GM12801 (cell line): Measurements from ENCODE around the gene CHST8.

Experiments
- CTCF ChIP-seq: IDR thresholded peaks from one replicate; pipeline ENCODE4 v1.5.1; 2011; ENCODE audit warnings: control low read depth; ENCODE audit not compliant: insufficient read length; ENCODE audit errors: extremely low read depth

Gene CHST8

DNA sequence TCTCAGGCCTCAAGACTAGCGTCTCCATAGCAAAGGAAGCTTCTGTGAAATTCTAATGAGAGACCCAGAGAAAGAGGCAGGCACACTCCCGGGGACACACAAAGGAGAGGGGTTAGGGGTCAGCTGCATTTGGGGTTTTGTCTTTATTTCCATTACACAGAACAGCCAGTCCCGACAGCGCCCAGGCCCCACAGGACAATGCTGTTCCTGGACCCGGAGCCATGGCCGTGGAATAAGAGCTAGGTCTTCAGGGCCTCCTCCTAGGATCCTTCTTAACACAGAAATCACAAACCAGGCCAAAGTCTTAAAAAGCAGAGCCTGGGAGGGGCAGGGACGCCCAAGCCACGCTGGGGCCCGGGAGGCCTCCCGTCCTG is 197.7 kb downstream of the CHST8 start:
- no peak for TF ChIP-seq CTCF

GRCh38 chr19:33819880-33820781 is 198.4 kb downstream of the CHST8 start:
- no peak for TF ChIP-seq CTCF

DNA sequence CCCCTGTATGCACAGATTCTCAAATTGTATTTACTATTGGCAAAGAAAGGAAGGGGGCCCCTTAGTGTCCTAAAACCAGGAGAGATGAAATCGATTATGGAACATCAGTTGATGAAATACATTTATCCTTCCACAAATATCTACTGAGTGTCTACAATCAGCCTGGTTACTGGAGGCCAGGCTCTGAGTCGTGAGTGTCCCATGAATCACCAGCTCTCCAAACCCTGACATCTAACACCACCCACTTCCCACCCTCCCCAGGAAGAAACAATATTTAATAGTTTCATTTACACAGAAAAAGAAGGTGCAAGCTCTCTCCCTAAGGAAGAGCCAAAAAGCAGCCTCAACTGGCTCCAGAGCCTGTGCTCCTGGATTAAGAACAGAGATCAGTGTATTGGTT is 200.1 kb downstream of the CHST8 start:
- no peak for TF ChIP-seq CTCF
